SHP77 treated with DMSO at 0.1 percent for 48 hours (cell line): Measurements from ENCODE around the gene NDUFAB1.
"Not testable (repeated sequence)": the region's sequence is repeated elsewhere in the genome, so short reads cannot be mapped to it uniquely, and the experiment has no call there.

Source experiments
- DNase-seq: peaks from one replicate; lab custom pipeline; 2025; lab: John Stamatoyannopoulos, UW

The NDUFAB1 gene

GRCh38 chr16:23584186-23585076 lies 11.7 kb downstream of the NDUFAB1 start:
- DNase-seq = no peak

DNA sequence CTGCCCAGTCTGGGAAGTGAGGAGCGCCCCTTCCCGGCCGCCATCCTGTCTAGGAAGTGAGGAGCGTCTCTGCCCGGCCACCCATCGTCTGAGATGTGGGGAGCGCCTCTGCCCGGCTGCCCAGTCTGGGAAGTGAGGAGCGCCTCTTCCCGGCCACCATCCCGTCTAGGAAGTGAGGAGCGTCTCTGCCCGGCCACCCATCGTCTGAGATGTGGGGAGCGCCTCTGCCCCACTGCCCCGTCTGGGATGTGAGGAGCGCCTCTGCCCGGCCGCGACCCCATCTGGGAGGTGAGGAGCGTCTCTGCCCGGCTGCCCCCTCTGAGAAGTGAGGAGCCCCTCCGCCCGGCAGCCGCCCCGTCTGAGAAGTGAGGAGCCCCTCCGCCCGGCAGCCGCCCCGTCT lies 12.8 kb downstream of the NDUFAB1 start:
- DNase-seq = not testable (repeated sequence)

- no peak for DNase-seq
These were observed 14.4 kb downstream of the NDUFAB1 start for GRCh38 chr16:23581764-23582163.

DNA sequence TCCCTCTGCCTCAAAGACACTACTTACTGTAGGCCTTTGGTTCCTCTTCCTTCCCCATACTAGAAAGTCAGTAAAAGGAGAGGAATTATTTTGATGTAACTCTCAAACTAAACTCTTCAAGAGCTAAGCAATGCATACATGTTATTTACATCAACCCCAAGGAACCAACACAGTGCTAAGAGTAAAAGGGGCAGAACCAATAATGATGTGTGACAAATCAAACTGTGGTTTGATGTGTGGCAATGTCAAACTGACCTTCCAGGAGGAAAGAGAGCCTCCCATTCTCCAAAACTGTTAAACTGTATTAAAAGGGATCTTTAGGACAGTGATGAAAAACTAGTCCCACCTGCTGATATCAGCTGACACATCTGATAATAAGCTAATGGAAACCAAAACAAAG lies 15.7 kb downstream of the NDUFAB1 start:
- DNase-seq = no peak

DNA sequence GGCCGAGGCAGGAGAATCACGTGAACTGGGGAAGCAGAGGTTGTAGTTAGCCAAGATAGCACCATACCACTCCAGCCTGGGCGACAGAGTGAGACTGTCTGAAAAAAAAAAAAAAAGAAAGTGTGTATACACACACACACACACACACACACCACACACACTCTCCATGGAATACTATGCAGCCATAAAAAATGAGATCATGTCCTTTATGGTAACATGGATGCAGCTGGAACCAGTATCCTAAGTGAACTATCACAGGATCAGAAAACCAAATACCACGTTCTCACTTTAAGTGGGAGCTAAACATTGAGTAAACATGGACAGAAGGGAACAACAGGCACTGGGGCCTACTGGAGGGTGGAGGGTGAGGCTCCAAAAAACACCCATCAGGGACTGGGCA lies 16.7 kb downstream of the NDUFAB1 start:
- no peak for DNase-seq

GRCh38 chr16:23578101-23578830 lies 17.9 kb downstream of the NDUFAB1 start:
- DNase-seq = no peak

DNA sequence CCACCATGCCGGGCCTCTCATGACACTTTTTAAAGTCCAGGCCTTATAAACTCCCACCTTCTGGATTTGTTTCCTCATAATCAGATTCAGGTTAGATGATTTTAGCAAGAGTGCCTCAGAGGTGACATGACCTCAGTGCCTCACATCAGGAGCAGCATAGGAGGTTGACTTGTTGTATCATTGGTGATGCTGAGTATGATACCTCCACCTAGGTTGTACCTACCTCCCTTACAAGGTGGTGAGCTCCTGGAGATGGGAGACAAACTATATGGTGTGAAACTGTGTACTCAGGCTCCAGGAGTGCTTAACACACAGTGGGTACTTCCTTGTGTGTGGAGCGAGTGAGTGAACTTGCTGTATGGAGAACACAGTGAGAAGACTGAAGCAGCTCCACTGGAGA lies 18.6 kb downstream of the NDUFAB1 start:
- no peak for DNase-seq

- DNase-seq = no peak
These were observed 20.3 kb downstream of the NDUFAB1 start for GRCh38 chr16:23575834-23576233.

- DNase-seq = no peak
These were observed 22.3 kb downstream of the NDUFAB1 start for GRCh38 chr16:23573817-23574216.

DNA sequence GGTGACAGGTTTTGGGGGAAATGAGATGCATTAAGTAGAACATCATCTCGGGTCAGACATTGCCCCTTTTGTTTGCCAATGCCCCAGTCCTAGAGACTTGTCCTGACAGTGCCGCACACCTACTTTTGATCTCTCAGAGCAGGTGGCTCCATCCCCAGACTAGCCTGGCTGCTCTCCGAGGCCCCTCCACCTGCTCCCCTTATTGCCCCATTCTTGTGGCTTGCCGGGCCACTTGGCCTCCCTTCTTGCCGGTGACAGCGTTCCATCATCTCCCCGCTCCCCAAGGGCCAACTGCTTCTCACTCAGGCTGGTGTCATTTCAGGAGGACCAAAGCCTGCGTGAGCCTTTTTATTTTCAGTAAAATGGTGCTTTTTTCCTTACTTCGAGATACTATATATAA lies 23.7 kb downstream of the NDUFAB1 start:
- DNase-seq = no peak

DNA sequence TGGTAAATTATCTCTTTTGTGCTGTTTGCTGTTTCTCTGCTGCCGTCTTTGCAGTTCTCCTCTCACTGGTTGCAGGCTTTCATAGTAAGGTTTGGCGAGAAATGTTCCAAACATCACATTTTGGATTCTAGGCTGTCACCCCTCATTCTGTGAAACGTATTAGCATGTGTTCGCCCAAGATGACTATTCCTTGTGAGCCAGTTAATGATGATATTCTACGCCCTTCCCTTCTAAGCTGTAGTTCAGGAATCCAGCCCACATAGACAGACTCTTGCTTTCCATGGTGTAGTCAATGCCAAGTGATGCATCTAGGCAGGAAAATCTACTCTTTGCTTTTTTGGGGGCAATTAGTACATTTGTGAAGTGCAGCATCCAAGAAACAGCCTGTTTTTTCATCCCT lies 24.2 kb downstream of the NDUFAB1 start:
- DNase-seq = no peak

GRCh38 chr16:23570992-23571632 lies 25.0 kb downstream of the NDUFAB1 start:
- no peak for DNase-seq

GRCh38 chr16:23567602-23568001 lies 28.5 kb downstream of the NDUFAB1 start:
- DNase-seq = no peak

- no peak for DNase-seq
These were observed 29.4 kb downstream of the NDUFAB1 start for GRCh38 chr16:23566724-23567123.

- no peak for DNase-seq
These were observed 31.3 kb downstream of the NDUFAB1 start for GRCh38 chr16:23564575-23565363.

DNA sequence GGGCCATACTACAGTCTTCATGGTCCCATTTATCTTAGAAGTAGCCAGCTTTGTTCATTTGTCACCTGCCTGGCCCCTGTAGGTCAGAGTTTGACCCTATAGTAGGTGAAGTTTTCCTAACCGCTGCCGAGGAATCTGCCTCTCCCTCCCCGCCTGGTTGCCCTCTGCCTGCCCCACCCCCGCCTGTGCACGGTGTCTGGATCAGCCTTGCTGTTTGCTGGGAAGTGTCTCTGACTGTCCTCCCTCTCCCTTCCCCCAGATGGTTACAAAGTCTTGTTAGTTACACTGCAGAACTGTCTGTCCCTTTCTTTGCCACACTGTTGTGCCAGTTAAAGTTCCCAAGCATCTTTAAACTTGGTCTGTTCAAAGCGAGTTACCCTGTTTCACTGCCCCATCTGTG lies 32.9 kb downstream of the NDUFAB1 start:
- no peak for DNase-seq

- DNase-seq = no peak
These were observed 33.6 kb downstream of the NDUFAB1 start for GRCh38 chr16:23562505-23562904.

DNA sequence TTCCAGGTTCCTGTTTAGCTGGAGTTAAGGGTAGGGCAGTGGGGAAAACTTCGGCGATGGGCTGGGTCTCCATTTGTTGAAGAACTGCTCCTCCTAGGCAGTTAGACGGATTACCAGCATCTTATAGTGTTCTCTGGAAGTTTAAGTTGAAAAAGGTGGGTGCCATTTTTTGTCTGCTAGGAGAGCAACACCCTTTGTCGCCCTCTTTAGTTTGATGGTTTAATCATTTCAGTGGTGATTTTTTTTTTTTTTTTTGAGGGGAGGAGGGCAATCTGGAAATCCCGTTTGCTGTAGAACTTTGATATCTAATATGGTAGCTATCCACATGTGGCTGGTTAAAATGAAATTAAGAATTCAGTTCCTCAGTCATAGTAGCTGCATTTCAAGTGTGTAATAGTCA lies 34.5 kb downstream of the NDUFAB1 start:
- DNase-seq = no peak

DNA sequence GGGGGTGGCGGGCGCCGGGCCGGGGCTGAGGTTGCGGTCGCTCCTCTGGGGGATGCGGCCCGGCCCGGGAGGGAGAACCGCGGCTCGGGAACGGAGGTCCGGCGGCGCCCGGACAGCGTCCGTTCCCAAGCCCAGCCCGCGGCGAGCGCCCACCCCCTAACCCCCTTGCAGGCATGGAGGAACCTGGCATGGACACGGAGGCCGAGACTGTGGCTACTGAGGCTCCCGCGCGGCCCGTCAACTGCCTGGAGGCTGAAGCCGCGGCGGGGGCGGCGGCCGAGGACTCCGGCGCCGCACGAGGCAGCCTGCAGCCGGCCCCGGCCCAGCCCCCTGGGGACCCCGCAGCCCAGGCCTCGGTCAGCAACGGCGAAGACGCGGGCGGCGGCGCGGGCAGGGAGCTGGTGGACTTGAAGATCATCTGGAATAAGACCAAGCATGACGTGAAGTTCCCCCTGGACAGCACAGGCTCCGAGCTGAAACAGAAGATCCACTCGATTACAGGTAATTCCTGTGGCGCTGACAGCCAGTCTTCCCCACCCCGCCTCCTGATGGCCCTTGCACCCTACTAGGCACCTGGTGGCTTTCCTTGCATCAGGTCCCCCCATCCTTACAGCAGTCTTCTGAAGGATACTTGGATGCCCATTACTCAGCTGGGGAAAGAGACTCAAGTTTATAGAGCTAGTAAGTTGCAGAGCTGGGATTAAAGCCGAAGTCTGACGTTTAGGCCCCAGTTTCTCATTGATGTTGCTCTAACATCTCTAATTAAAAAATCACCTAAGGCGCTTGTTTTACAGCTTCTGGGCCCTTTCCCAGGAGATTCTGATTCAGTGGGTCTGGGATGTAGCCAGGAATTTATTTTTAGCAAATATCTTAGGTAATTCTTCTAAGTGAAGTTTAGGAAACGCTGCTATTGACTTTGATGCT lies 38.1 kb downstream of the NDUFAB1 start:
- no peak for DNase-seq

DNA sequence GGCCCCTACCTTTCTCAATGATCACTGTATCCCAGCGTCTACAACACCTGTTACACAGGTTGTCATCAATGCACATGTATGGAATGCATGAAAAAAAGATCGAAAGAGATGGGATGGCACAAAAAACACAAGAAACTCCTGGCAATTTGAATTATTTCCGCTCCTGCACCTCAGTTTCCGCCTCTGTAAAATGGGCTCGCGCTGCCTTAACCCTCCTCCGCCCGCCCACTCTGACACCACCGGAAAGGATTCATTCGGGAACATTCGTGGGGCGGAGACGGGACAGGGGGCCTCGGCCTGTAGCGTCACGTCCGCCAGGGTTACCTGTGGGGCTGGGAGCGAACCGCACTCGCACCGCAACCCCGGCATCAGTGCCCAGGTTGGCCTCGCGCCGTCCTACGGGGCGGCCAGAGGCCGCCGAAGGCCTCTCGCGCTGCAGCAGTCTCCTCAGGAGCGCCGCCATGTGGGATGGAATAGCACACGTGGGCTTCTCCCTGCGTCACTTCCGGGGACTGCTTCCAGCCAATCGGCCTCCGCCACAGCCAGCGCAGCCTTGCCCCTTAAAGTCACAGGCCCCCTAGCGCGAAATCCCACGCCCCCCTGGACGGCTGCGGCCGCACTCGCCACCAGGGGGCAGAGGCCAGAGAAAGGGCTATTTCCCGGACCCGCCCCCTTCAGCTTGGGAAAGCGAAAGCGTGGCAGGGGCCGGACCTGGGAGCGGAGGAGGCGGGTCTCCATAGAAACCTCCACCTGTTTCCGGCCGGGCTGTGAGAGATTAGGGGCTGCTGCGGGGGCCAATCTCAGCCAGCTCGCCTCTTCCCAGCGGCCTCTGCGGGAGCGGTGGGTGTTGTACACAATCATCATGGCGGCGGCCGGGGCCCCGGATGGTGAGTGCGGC lies 39.0 kb downstream of the NDUFAB1 start, which contains the start of the genes EARS2 and UBFD1:
Gene EARS2, minus strand, starts transcription at position 470 of the 898 bp plus-strand sequence. Its CDS starts 7 bp downstream, at position 463.
Gene UBFD1, plus strand, starts transcription at position 847 of the 898 bp plus-strand sequence. Its CDS starts 16 bp downstream, at position 863.
- peak; percentile 69 for DNase-seq
